WTC11 (cell line): ENCODE measurements around the gene DYNAP. TPM values are rescaled to one million over a fixed set of nuclear protein-coding genes. Genes with fewer than 3 reads are reported as not detected.

ENCODE experiments used
- ATAC-seq: fragments of 200-7000 bp; cut with Tn5 transposase; 2 replicates; pipeline ENCODE4 v1.10.0; 2021; ENCODE audit warnings: mild to moderate bottlenecking, moderate library complexity
- CTCF ChIA-PET: fragments of 300-600 bp; sonication (Branson Sonifier 250); formaldehyde crosslinking; loops from one replicate; lab custom pipeline; 2021; ENCODE audit warnings: antibody characterized with exemption; lab: Charles Lee
- POLR2A ChIA-PET: fragments of 350-600 bp; sonication (Branson Sonifier 250); formaldehyde crosslinking; loops from one replicate; lab custom pipeline; 2021; ENCODE audit warnings: antibody characterized with exemption; lab: Charles Lee
- DNase-seq: peaks from one replicate; pipeline ENCODE4 v3.0.0; 2021; ENCODE audit warnings: low spot score
- H3K27ac Mint-ChIP-seq: 2 replicates; pipeline ENCODE4 v1.8.0; 2021; ENCODE audit warnings: mixed read lengths
- H3K27me3 Mint-ChIP-seq: 2 replicates; pipeline ENCODE4 v1.8.0; 2021; ENCODE audit warnings: low read depth, mild to moderate bottlenecking, moderate library complexity, mixed read lengths
- H3K36me3 Mint-ChIP-seq: 2 replicates; pipeline ENCODE4 v1.8.0; 2021; ENCODE audit warnings: mixed read lengths
- H3K4me1 Mint-ChIP-seq: 2 replicates; pipeline ENCODE4 v1.8.0; 2022; ENCODE audit warnings: mixed read lengths
- H3K4me3 Mint-ChIP-seq: 2 replicates; pipeline ENCODE4 v1.8.0; 2021; ENCODE audit warnings: mild to moderate bottlenecking, moderate library complexity, mixed read lengths
- H3K9me3 Mint-ChIP-seq: 2 replicates; pipeline ENCODE4 v1.8.0; 2021; ENCODE audit warnings: mixed read lengths
- ATF1 ChIP-seq: sonication (generic); formaldehyde crosslinking; IDR thresholded peaks from 2 replicates; pipeline ENCODE4 v1.8.1; 2023; ENCODE audit warnings: mild to moderate bottlenecking, moderate library complexity, missing genetic modification reagents
- EMX1 ChIP-seq: fragments of 250-450 bp; sonication (Bioruptor Pico); IDR thresholded peaks from 2 replicates; pipeline ENCODE4 v1.8.0; 2021; ENCODE audit warnings: mild to moderate bottlenecking
- FOXJ3 ChIP-seq: sonication (generic); formaldehyde crosslinking; IDR thresholded peaks from 2 replicates; pipeline ENCODE4 v1.9.0; 2021; ENCODE audit warnings: missing genetic modification reagents, mild to moderate bottlenecking, borderline replicate concordance
- FOXP4 ChIP-seq: sonication (generic); formaldehyde crosslinking; IDR thresholded peaks from 2 replicates; pipeline ENCODE4 v1.8.0; 2022; ENCODE audit warnings: mild to moderate bottlenecking, missing genetic modification reagents
- GRHL2 ChIP-seq: fragments of 250-450 bp; sonication (Bioruptor Pico); IDR thresholded peaks from 2 replicates; pipeline ENCODE4 v1.8.0; 2022; ENCODE audit warnings: mild to moderate bottlenecking, moderate library complexity; ENCODE audit not compliant: insufficient replicate concordance, severe bottlenecking
- GTF2I ChIP-seq: fragments of 250-450 bp; sonication (Bioruptor Pico); conservative IDR thresholded peaks from 2 replicates; pipeline ENCODE4 v1.4.0; 2021; ENCODE audit warnings: mild to moderate bottlenecking
- HMGA2 ChIP-seq: fragments of 250-450 bp; sonication (Bioruptor Pico); IDR thresholded peaks from 2 replicates; pipeline ENCODE4 v1.4.0; 2021; ENCODE audit warnings: mild to moderate bottlenecking, moderate library complexity
- MXD4 ChIP-seq: fragments of 250-450 bp; sonication (Bioruptor Pico); IDR thresholded peaks from 2 replicates; pipeline ENCODE4 v1.8.0; 2021; ENCODE audit warnings: mild to moderate bottlenecking, moderate library complexity, borderline replicate concordance
- OVOL2 ChIP-seq: fragments of 250-450 bp; sonication (Bioruptor Pico); IDR thresholded peaks from 2 replicates; pipeline ENCODE4 v1.9.0; 2021; ENCODE audit warnings: mild to moderate bottlenecking, borderline replicate concordance
- SOX15 ChIP-seq: fragments of 250-450 bp; sonication (Bioruptor Pico); IDR thresholded peaks from 2 replicates; pipeline ENCODE4 v1.9.0; 2021; ENCODE audit warnings: mild to moderate bottlenecking
- SP1 ChIP-seq: sonication (generic); formaldehyde crosslinking; conservative IDR thresholded peaks from 2 replicates; pipeline ENCODE4 v1.8.1; 2022; ENCODE audit warnings: missing genetic modification reagents
- ZBTB43 ChIP-seq: sonication (generic); formaldehyde crosslinking; IDR thresholded peaks from 2 replicates; pipeline ENCODE4 v1.8.1; 2023; ENCODE audit warnings: mild to moderate bottlenecking, missing genetic modification reagents
- ZNF317 ChIP-seq: sonication (generic); formaldehyde crosslinking; IDR thresholded peaks from 2 replicates; pipeline ENCODE4 v1.8.1; 2023; ENCODE audit warnings: low read depth, mild to moderate bottlenecking, moderate library complexity, missing genetic modification reagents, borderline replicate concordance
- ZNF396 ChIP-seq: fragments of 250-450 bp; sonication (Bioruptor Pico); IDR thresholded peaks from 2 replicates; pipeline ENCODE4 v1.8.0; 2021; ENCODE audit warnings: mild to moderate bottlenecking, moderate library complexity, borderline replicate concordance
- ZNF416 ChIP-seq: fragments of 250-450 bp; sonication (Bioruptor Pico); IDR thresholded peaks from 2 replicates; pipeline ENCODE4 v1.9.0; 2021; ENCODE audit warnings: mild to moderate bottlenecking, inconsistent platforms
- ZNF423 ChIP-seq: fragments of 250-450 bp; sonication (Bioruptor Pico); IDR thresholded peaks from 2 replicates; pipeline ENCODE4 v2.1.2; 2022; ENCODE audit warnings: mild to moderate bottlenecking, moderate library complexity
- ZNF425 ChIP-seq: fragments of 250-450 bp; sonication (Bioruptor Pico); conservative IDR thresholded peaks from 2 replicates; pipeline ENCODE4 v1.9.0; 2021; ENCODE audit warnings: mild to moderate bottlenecking
- ZNF512 ChIP-seq: sonication (generic); formaldehyde crosslinking; IDR thresholded peaks from 2 replicates; pipeline ENCODE4 v1.8.1; 2022; ENCODE audit warnings: missing genetic modification reagents, borderline replicate concordance
- ZNF532 ChIP-seq: fragments of 250-450 bp; sonication (Bioruptor Pico); IDR thresholded peaks from 2 replicates; pipeline ENCODE4 v1.9.0; 2021; ENCODE audit warnings: mild to moderate bottlenecking, borderline replicate concordance
- total RNA-seq: library from RNA; stranded (reverse); gene quantifications from 3 replicates; pipeline ENCODE4 v1.2.3, GENCODE V29; 2021
- TF ChIP-seq, protein P1 (sequence below): sonication (generic); formaldehyde crosslinking; IDR thresholded peaks from 2 replicates; pipeline ENCODE4 v1.8.1; 2023; ENCODE audit warnings: mild to moderate bottlenecking, missing genetic modification reagents, moderate library complexity

The DYNAP gene
- total RNA-seq, 1 experiment from 2014 or later = 0.94 TPM

- H3K36me3 Mint-ChIP-seq = peaks cover 47% of the 10 kb centered on the region
- TF ChIP-seq ZNF425 (CRISPR knock-in tag) (no peak), SP1 (CRISPR knock-in tag) (no peak), ZNF512 (CRISPR knock-in tag) (no peak), GRHL2 (CRISPR knock-in tag) (no peak), ZNF317 (CRISPR knock-in tag) (no peak), ZNF423 (no peak), ZNF416 (CRISPR knock-in tag) (no peak), ATF1 (CRISPR knock-in tag) (no peak), ZNF532 (CRISPR knock-in tag) (no peak), OVOL2 (no peak), FOXP4 (CRISPR knock-in tag) (no peak), MXD4 (no peak), HMGA2 (no peak), FOXJ3 (CRISPR knock-in tag) (no peak), ZBTB43 (CRISPR knock-in tag) (no peak), EMX1 (CRISPR knock-in tag) (no peak), ZNF396 (CRISPR knock-in tag) (no peak), GTF2I (CRISPR knock-in tag) (no peak), SOX15 (CRISPR knock-in tag) (no peak)
- TF ChIP-seq, protein P1, sequence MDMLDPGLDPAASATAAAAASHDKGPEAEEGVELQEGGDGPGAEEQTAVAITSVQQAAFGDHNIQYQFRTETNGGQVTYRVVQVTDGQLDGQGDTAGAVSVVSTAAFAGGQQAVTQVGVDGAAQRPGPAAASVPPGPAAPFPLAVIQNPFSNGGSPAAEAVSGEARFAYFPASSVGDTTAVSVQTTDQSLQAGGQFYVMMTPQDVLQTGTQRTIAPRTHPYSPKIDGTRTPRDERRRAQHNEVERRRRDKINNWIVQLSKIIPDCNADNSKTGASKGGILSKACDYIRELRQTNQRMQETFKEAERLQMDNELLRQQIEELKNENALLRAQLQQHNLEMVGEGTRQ (CRISPR knock-in tag) = no peak
- TF ChIP-seq, all 79 proteins: peak for 0
- ATAC-seq (no peak), DNase-seq (no peak)
- POLR2A ChIA-PET = no interaction called here
- Mint-ChIP-seq H3K4me1 (peaks cover 17% of the 10 kb centered on the region), H3K9me3 (peaks cover 49% of the 10 kb centered on the region), H3K4me3 (no peak overlapping the region), H3K27me3 (peaks cover 9% of the 10 kb centered on the region), H3K27ac (no peak overlapping the region)
- CTCF ChIA-PET = interaction anchor here (2.7 kb wide), 1 partner anchor 112 kb away, joined by 31 read pairs; no protein-coding TSS in a partner anchor
These were observed 35.0 kb upstream of the DYNAP start for GRCh38 chr18:54555996-54556395.
